H1 (cell line): ENCODE results near the gene ZRANB1. TPM values are rescaled to one million over a fixed set of nuclear protein-coding genes. Genes with fewer than 3 reads are reported as not detected.

Source experiments
- CTCF ChIA-PET: fragments of 300-600 bp; sonication (Branson Sonifier 250); formaldehyde crosslinking; loops from one replicate; lab custom pipeline; 2021; ENCODE audit not compliant: partially characterized antibody; lab: Charles Lee
- POLR2A ChIA-PET: fragments of 300-600 bp; sonication (Branson Sonifier 250); formaldehyde crosslinking; loops from one replicate; lab custom pipeline; 2021; ENCODE audit warnings: inconsistent platforms; ENCODE audit not compliant: partially characterized antibody; lab: Charles Lee
- DNase-seq, 2 experiments: peaks; one replicate each; pipeline versions ENCODE4 v3.0.0 to v3.0.0-alpha.2; 2010 to 2022; ENCODE audit warnings: low spot score in 2 of 2, low read depth in 1 of 2, mixed read lengths in 1 of 2
- FAIRE-seq: peaks from 2 replicates; lab custom pipeline; 2011; peaks lifted over from hg19 to GRCh38; lab: Jason Lieb, UNC
- H2AFZ ChIP-seq: 2 replicates; pipeline ENCODE4 v1.8.1; 2012; ENCODE audit warnings: low read length, inconsistent platforms
- H2AK5ac ChIP-seq: 2 replicates; pipeline ENCODE4 v1.6.1; 2013; ENCODE audit warnings: low read depth, low read length
- H2BK120ac ChIP-seq: replicated peaks from 2 replicates; pipeline ENCODE3; 2013; ENCODE audit warnings: low read depth, low read length, inconsistent platforms
- H2BK12ac ChIP-seq: 2 replicates; pipeline ENCODE4 v1.6.1; 2013; ENCODE audit warnings: low read depth, low read length
- H2BK15ac ChIP-seq: 2 replicates; pipeline ENCODE4 v1.6.1; 2013; ENCODE audit warnings: low read length
- H2BK20ac ChIP-seq: 2 replicates; pipeline ENCODE4 v1.6.1; 2013; ENCODE audit warnings: low read length
- H2BK5ac ChIP-seq: 2 replicates; pipeline ENCODE4 v1.6.1; 2013; ENCODE audit warnings: low read depth, low read length
- H3K14ac ChIP-seq: 2 replicates; pipeline ENCODE4 v1.6.1; 2013; ENCODE audit warnings: inconsistent platforms; ENCODE audit not compliant: insufficient read length
- H3K18ac ChIP-seq: 2 replicates; pipeline ENCODE4 v1.6.1; 2013; ENCODE audit warnings: low read length; ENCODE audit errors: extremely low read depth
- H3K23ac ChIP-seq: 2 replicates; pipeline ENCODE4 v1.6.1; 2013; ENCODE audit warnings: inconsistent platforms; ENCODE audit not compliant: insufficient read length
- H3K23me2 ChIP-seq: 2 replicates; pipeline ENCODE4 v1.6.1; 2013; ENCODE audit warnings: low read depth, low read length
- H3K27ac ChIP-seq: 2 replicates; pipeline ENCODE4 v1.6.1; 2011; ENCODE audit warnings: low read depth, low read length, inconsistent platforms
- H3K27me3 ChIP-seq, 4 experiments: replicated peaks in 1 of 4; 1 replicate in 1 of 4; 2 replicates in 3 of 4; pipeline versions ENCODE4 v1.6.1 to v1.8.1; 2011 to 2013; ENCODE audit warnings: low read length in 3 of 4, mild to moderate bottlenecking in 3 of 4, inconsistent platforms in 2 of 4, mixed read lengths in 2 of 4, moderate library complexity in 1 of 4; ENCODE audit not compliant: control insufficient read depth in 3 of 4, insufficient read depth in 3 of 4; ENCODE audit errors: extremely low read depth in 1 of 4
- H3K36me3 ChIP-seq, 4 experiments: 2 replicates each; pipeline versions ENCODE4 v1.6.1 to v1.8.1; 2011 to 2013; ENCODE audit warnings: mild to moderate bottlenecking in 4 of 4, low read length in 3 of 4, moderate library complexity in 2 of 4, control low read depth in 1 of 4, inconsistent platforms in 1 of 4; ENCODE audit not compliant: insufficient read depth in 4 of 4, control insufficient read depth in 2 of 4
- H3K4ac ChIP-seq: replicated peaks from 2 replicates; pipeline ENCODE3; 2013; ENCODE audit warnings: low read length, low read depth, mixed read lengths, inconsistent platforms; ENCODE audit not compliant: insufficient read length
- H3K4me1 ChIP-seq, 4 experiments: replicated peaks in 1 of 4; 1 replicate in 1 of 4; 2 replicates in 3 of 4; pipeline versions ENCODE4 v1.6.1 to v1.8.1; 2011 to 2013; ENCODE audit warnings: low read length in 3 of 4, inconsistent platforms in 2 of 4, mixed read lengths in 1 of 4; ENCODE audit not compliant: insufficient read depth in 4 of 4, control insufficient read depth in 3 of 4
- H3K4me2 ChIP-seq, 2 experiments: 2 replicates each; pipeline versions ENCODE4 v1.6.1 to v1.8.1; 2011 to 2013; ENCODE audit warnings: low read depth in 2 of 2, low read length in 2 of 2, control low read depth in 1 of 2, inconsistent platforms in 1 of 2, mild to moderate bottlenecking in 1 of 2; ENCODE audit not compliant: insufficient read depth in 1 of 2
- H3K4me3 ChIP-seq, 4 experiments: fragments of 200-600, 300-600 bp in 1 of 4; sonication (generic), shearing (Covaris generic), sonication (Bioruptor Twin) in 1 of 4; 2 replicates each; pipeline versions ENCODE4 v1.5.1 to v1.8.1; 2011 to 2016; ENCODE audit warnings: low read length in 4 of 4, low read depth in 3 of 4, control low read depth in 2 of 4, inconsistent platforms in 2 of 4, mild to moderate bottlenecking in 2 of 4, mixed read lengths in 1 of 4, moderate library complexity in 1 of 4; ENCODE audit not compliant: insufficient read depth in 2 of 4; ENCODE audit errors: extremely low read depth in 1 of 4
- H3K56ac ChIP-seq: replicated peaks from 2 replicates; pipeline ENCODE3; 2013; ENCODE audit warnings: low read depth, mild to moderate bottlenecking, mixed read lengths, low read length, inconsistent platforms; ENCODE audit not compliant: insufficient read length
- H3K79me1 ChIP-seq: 2 replicates; pipeline ENCODE4 v1.6.1; 2013; ENCODE audit warnings: low read depth, low read length, control low read depth
- H3K79me2 ChIP-seq, 2 experiments: 2 replicates each; pipeline versions ENCODE4 v1.6.1 to v1.8.1; 2012 to 2013; ENCODE audit warnings: low read length in 2 of 2, mild to moderate bottlenecking in 2 of 2, inconsistent platforms in 1 of 2; ENCODE audit not compliant: insufficient read depth in 2 of 2, control insufficient read depth in 1 of 2
- H3K9ac ChIP-seq, 4 experiments: replicated peaks in 1 of 4; 1 replicate in 1 of 4; 2 replicates in 3 of 4; pipeline versions ENCODE4 v1.6.1 to v1.8.1; 2011 to 2013; ENCODE audit warnings: low read depth in 3 of 4, low read length in 3 of 4, control low read depth in 2 of 4, mild to moderate bottlenecking in 2 of 4, moderate library complexity in 2 of 4, inconsistent platforms in 1 of 4; ENCODE audit errors: extremely low read depth in 1 of 4
- H3K9me3 ChIP-seq, 2 experiments: 2 replicates each; pipeline versions ENCODE4 v1.6.1 to v1.8.1; 2012 to 2013; ENCODE audit warnings: mild to moderate bottlenecking in 2 of 2, moderate library complexity in 2 of 2, control low read depth in 1 of 2, inconsistent platforms in 1 of 2, low read depth in 1 of 2, low read length in 1 of 2, mixed read lengths in 1 of 2; ENCODE audit not compliant: insufficient read depth in 2 of 2
- H4K20me1 ChIP-seq, 2 experiments: replicated peaks in 1 of 2; 2 replicates each; pipeline versions ENCODE3 to v1.8.1; 2011 to 2013; ENCODE audit warnings: inconsistent platforms in 2 of 2, low read length in 2 of 2, mild to moderate bottlenecking in 1 of 2; ENCODE audit not compliant: insufficient read depth in 2 of 2, control insufficient read depth in 1 of 2
- H4K5ac ChIP-seq: 2 replicates; pipeline ENCODE4 v1.6.1; 2013; ENCODE audit warnings: low read length, low read depth, mixed read lengths, inconsistent platforms; ENCODE audit not compliant: insufficient read length
- H4K8ac ChIP-seq: 2 replicates; pipeline ENCODE4 v1.8.0; 2013; ENCODE audit warnings: mild to moderate bottlenecking, moderate library complexity, low read length, inconsistent platforms; ENCODE audit not compliant: insufficient read depth; ENCODE audit errors: extremely low read depth
- H4K91ac ChIP-seq: replicated peaks from 2 replicates; pipeline ENCODE3; 2013; ENCODE audit warnings: low read length, mixed read lengths, inconsistent platforms; ENCODE audit not compliant: insufficient read length
- CEBPB ChIP-seq: IDR thresholded peaks from 2 replicates; pipeline ENCODE4 v1.6.1; 2012; ENCODE audit warnings: low read depth, low read length
- TAF7 ChIP-seq: optimal IDR thresholded peaks from 2 replicates; pipeline ENCODE3; 2011; ENCODE audit warnings: low read depth, mild to moderate bottlenecking, inconsistent platforms, low read length, moderate library complexity, borderline replicate concordance
- WGBS, 2 experiments: shearing (Covaris generic) in 1 of 2; methylation state at CpG; one replicate each; pipeline versions ENCODE4 v1.1.6 to v1.1.7; 2013 to 2015; ENCODE audit warnings: low lambda C conversion rate in 2 of 2, mixed read lengths in 2 of 2, inconsistent platforms in 1 of 2, low coverage in 1 of 2, missing lambda C conversion rate in 1 of 2; ENCODE audit not compliant: insufficient replicate concordance in 2 of 2, insufficient coverage in 1 of 2, insufficient read length in 1 of 2; ENCODE audit errors: extremely low coverage in 1 of 2, missing lambda C conversion rate in 1 of 2; 5-methylcytosine and 5-hydroxymethylcytosine counted together
- polyA plus RNA-seq, 7 experiments: library from polyadenylated mRNA; depleted of rRNA in 3 of 7; stranded (reverse) in 5 of 7; unstranded in 2 of 7; fragments of >200 nt in 5 of 7; fragments of 200-250 nt in 2 of 7; gene quantifications; 1 replicate in 5 of 7; 2 replicates in 1 of 7; 4 replicates in 1 of 7; pipeline versions ENCODE4 v1.2.1 to v1.2.3, GENCODE V29; 2011 to 2013; ENCODE audit warnings: missing spikeins in 2 of 7, mixed read lengths in 2 of 7
- total RNA-seq: library from RNA; stranded (reverse); fragmentation: NEBNext Ultra II Directional; extraction: Animal tissue kit (Norgen Biotek cat#: 25700); gene quantifications from 2 replicates; pipeline ENCODE4 v1.2.1, GENCODE V29; 2021

The ZRANB1 gene
- total and polyA plus RNA-seq, 2 of the 8 experiments (the other 6 are each of a cell fraction or from before 2014, with no cell fraction given): 6.1 to 19.9 TPM

DNA sequence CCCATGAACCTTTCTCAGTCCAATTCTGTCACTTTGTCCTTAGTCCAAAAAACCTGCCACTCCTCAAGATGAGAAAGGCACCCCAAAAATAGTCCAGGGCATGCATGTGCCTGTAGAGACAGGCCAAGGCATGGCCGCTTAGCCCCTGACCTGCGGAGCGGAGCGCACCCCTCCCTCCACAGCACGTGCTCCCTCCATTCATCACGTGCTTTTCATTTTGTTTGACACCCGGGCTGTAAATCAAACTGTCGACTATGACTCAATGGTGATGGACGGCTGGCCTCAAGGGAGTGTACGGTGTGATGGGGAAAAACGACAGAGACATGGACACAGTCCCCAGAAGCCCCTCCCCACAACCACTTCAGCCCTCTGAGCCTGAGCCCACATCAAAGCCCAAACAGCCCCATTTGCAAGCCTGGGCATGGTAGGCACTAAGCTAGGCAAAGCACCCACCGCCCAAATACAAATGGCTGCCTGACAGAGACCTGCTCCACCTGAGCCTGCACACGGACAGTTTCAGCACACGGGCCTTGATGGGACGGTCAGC is 90.6 kb downstream of the ZRANB1 start:
- Histone ChIP-seq H3K18ac (no peak overlapping the region), H4K91ac (no peak overlapping the region), H3K4me1 (peaks cover 4 to 17% (median 16%) of the 10 kb centered on the region in 4 experiments), H3K23ac (no peak overlapping the region), H3K9me3 (no peaks in the 10 kb centered on the region), H3K23me2 (no peaks in the 10 kb centered on the region; the same call in 1 of the 2 replicates), H2BK15ac (no peak overlapping the region), H3K27ac (no peak overlapping the region), H3K36me3 (peaks cover 4 to 53% (median 7%) of the 10 kb centered on the region in 4 experiments; a peak in 7 of 8 replicates), H2BK5ac (no peak overlapping the region; the same call in 1 of the 2 replicates), H3K9ac (no peak overlapping the region), H4K8ac (0 out of 2 replicates have a peak overlapping the region, but pooled peaks have one; percentile 20), H3K4me3 (no peak overlapping the region), H2BK12ac (no peak overlapping the region), H4K20me1 (peaks cover 43 to 44% of the 10 kb centered on the region in 2 experiments), H3K56ac (no peak overlapping the region), H3K14ac (no peak overlapping the region), H2AK5ac (no peak overlapping the region), H4K5ac (no peak overlapping the region), H3K4ac (no peak overlapping the region), H2AFZ (no peak overlapping the region), H3K79me2 (peaks cover 11 to 99% of the 10 kb centered on the region in 2 experiments), H2BK120ac (no peak overlapping the region), H2BK20ac (no peak overlapping the region), H3K4me2 (no peak overlapping the region), H3K79me1 (peaks cover 35% of the 10 kb centered on the region), H3K27me3 (no peaks in the 10 kb centered on the region)
- CTCF ChIA-PET: interaction anchor here (0.9 to 1.3 kb wide), 2 partner anchors 8 to 30 kb away, joined by 3 to 5 read pairs; no protein-coding TSS in a partner anchor
- 89% methylated on average over 15 of the region's 15 CpGs; no CpG with 5 or more reads in 1 of the 2 experiments for WGBS, 2 experiments
- DNase-seq (no peak), FAIRE-seq (no peak)
- POLR2A ChIA-PET: interaction anchor here (0.9 kb wide), 1 partner anchor 9 kb away, joined by 3 read pairs; no protein-coding TSS in a partner anchor
- no peak for TF ChIP-seq TAF7
- no peak for TF ChIP-seq CEBPB
